Prostate gland (tissue), 2 donors: Measurements from ENCODE around the gene RPUSD4.

ENCODE experiments used
- POLR2AphosphoS5 ChIP-seq: sonication (generic); formaldehyde crosslinking; IDR thresholded peaks from one replicate; pipeline ENCODE4 v1.6.1; 2017; ENCODE audit warnings: antibody characterized with exemption
- TF ChIP-seq, protein P1 (sequence below), 4 experiments: fragments of 200-600 bp in 2 of 4; fragments of 450-650 bp in 2 of 4; sonication (generic) in 2 of 4; IDR thresholded peaks; 1 replicate in 3 of 4; 2 replicates in 1 of 4; pipeline ENCODE4 v1.5.1; 2016 to 2019; ENCODE audit warnings: antibody characterized with exemption in 4 of 4, mild to moderate bottlenecking in 2 of 4, moderate library complexity in 2 of 4

DNA sequence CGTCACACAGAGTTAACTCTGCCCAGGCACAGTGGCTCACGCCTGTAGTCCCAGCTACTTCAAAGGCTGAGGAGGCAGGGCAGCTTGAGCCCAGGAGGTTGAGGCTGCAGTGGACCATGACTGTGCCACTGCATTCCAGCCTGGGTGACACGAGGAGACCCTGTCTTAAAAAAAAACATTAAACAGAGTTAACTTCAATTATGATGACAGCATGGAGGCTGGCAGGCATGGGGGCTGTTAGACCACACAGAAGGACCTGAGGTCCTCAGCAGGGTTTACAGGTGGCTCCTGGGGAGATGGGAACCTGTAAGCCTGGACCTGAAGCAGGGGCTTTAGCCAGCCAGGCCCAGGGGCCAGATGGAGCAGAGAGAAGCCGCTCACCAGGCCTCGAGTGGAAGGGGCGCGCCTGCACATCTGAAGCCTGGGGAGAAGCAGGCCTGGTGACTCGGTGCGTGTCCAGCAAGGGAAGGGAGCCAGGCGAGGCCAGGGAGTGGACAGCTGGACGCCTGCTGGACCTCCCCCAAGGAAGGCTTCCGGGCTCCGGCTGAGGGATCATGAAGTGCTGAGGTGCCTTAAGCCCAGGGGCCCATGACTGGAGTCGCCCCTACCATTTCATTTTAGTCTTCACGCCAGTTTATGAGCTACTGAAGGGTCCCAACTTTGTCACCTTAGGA lies 25.3 kb downstream of the RPUSD4 start:
- TF ChIP-seq, protein P1, sequence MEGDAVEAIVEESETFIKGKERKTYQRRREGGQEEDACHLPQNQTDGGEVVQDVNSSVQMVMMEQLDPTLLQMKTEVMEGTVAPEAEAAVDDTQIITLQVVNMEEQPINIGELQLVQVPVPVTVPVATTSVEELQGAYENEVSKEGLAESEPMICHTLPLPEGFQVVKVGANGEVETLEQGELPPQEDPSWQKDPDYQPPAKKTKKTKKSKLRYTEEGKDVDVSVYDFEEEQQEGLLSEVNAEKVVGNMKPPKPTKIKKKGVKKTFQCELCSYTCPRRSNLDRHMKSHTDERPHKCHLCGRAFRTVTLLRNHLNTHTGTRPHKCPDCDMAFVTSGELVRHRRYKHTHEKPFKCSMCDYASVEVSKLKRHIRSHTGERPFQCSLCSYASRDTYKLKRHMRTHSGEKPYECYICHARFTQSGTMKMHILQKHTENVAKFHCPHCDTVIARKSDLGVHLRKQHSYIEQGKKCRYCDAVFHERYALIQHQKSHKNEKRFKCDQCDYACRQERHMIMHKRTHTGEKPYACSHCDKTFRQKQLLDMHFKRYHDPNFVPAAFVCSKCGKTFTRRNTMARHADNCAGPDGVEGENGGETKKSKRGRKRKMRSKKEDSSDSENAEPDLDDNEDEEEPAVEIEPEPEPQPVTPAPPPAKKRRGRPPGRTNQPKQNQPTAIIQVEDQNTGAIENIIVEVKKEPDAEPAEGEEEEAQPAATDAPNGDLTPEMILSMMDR (IDR thresholded peaks at IDR 0.05) = no peak
- no peak for TF ChIP-seq POLR2AphosphoS5
